ENCODE results near the gene DDIT3. TPM values are rescaled to one million over a fixed set of nuclear protein-coding genes. Genes with fewer than 3 reads are reported as not detected.

Gene DDIT3
- total and polyA plus RNA-seq, 2 of the 8 experiments (the other 6 are each of a cell fraction or from before 2014, with no cell fraction given) = 4.9 to 5.7 TPM

GRCh38 chr12:57568838-57569237 is 48.5 kb upstream of the DDIT3 start:
- no peak overlapping the region for H2BK5ac ChIP-seq (ENCODE audit: low read depth, low read length)
- peaks cover 14 to 71% (median 44%) of the 10 kb centered on the region in 4 experiments for H3K36me3 ChIP-seq (ENCODE audit: control insufficient read depth in 2 of 4, insufficient read depth in 4 of 4, low read length in 3 of 4)
- H3K4ac ChIP-seq (replicated peaks; ENCODE audit: insufficient read length, low read depth, low read length) = no peak overlapping the region
- no peak for DNase-seq (ENCODE audit: low read depth in 1 of 2, low spot score in 2 of 2)
- peaks cover 0 to 2% of the 10 kb centered on the region in 2 experiments for H4K20me1 ChIP-seq (replicated peaks in 1 of 2; ENCODE audit: control insufficient read depth in 1 of 2, insufficient read depth in 2 of 2, low read length in 2 of 2)
- ChIA-PET CTCF (ENCODE audit: partially characterized antibody) (interaction anchor here (1.3 to 6.1 kb wide), 2 partner anchors 15 to 64 kb away, joined by 3 to 62 read pairs; partner anchors contain the start of gene B4GALNT1), POLR2A (ENCODE audit: partially characterized antibody) (interaction anchor here (0.9 kb wide), 1 partner anchor 14 kb away, joined by 3 read pairs; no protein-coding TSS in a partner anchor)
- FAIRE-seq = no peak
- H3K18ac ChIP-seq (ENCODE audit: extremely low read depth, low read length) = no peak overlapping the region
- 78% methylated on average over 6 of the region's 6 CpGs; no CpG with 5 or more reads in 1 of the 2 experiments for WGBS, 2 experiments (ENCODE audit: extremely low coverage in 1 of 2, insufficient coverage in 1 of 2, insufficient read length in 1 of 2, insufficient replicate concordance in 2 of 2, low coverage in 1 of 2, low lambda C conversion rate in 2 of 2, missing lambda C conversion rate in 1 of 2)
- no peak overlapping the region for H2BK15ac ChIP-seq (ENCODE audit: low read length)
- H3K79me2 ChIP-seq (ENCODE audit: control insufficient read depth in 1 of 2, insufficient read depth in 2 of 2, low read length in 2 of 2) = no peaks in the 10 kb centered on the region
- no peak overlapping the region for H3K4me3 ChIP-seq (ENCODE audit: extremely low read depth in 1 of 4, insufficient read depth in 2 of 4, low read depth in 3 of 4, low read length in 4 of 4)
- H3K14ac ChIP-seq (ENCODE audit: insufficient read length) = no peak overlapping the region
- no peaks in the 10 kb centered on the region for H3K23me2 ChIP-seq (ENCODE audit: low read depth, low read length)
- no peak overlapping the region for H3K23ac ChIP-seq (ENCODE audit: insufficient read length)
- H2BK20ac ChIP-seq (ENCODE audit: low read length) = no peak overlapping the region
- H3K56ac ChIP-seq (replicated peaks; ENCODE audit: insufficient read length, low read depth, low read length) = no peak overlapping the region
- H2AK5ac ChIP-seq (ENCODE audit: low read depth, low read length) = no peak overlapping the region
- no peaks in the 10 kb centered on the region for H3K79me1 ChIP-seq (ENCODE audit: low read depth, low read length)
- H4K91ac ChIP-seq (replicated peaks; ENCODE audit: insufficient read length, low read length) = no peak overlapping the region
- H2BK12ac ChIP-seq (ENCODE audit: low read depth, low read length) = no peak overlapping the region
- no peak overlapping the region for H2BK120ac ChIP-seq (replicated peaks; ENCODE audit: low read depth, low read length)
- no peaks in the 10 kb centered on the region for H3K9me3 ChIP-seq (ENCODE audit: insufficient read depth in 2 of 2, low read depth in 1 of 2, low read length in 1 of 2)
- H3K9ac ChIP-seq (replicated peaks in 1 of 4; ENCODE audit: extremely low read depth in 1 of 4, low read depth in 3 of 4, low read length in 3 of 4) = no peak overlapping the region
- H4K8ac ChIP-seq (ENCODE audit: extremely low read depth, insufficient read depth, low read length) = no peak overlapping the region
- H3K4me1 ChIP-seq (replicated peaks in 1 of 4; ENCODE audit: control insufficient read depth in 3 of 4, insufficient read depth in 4 of 4, low read length in 3 of 4) = no peaks in the 10 kb centered on the region
- no peak overlapping the region for H4K5ac ChIP-seq (ENCODE audit: insufficient read length, low read depth, low read length)
- no peak overlapping the region for H3K27ac ChIP-seq (ENCODE audit: low read depth, low read length)
- H2AFZ ChIP-seq (ENCODE audit: low read length) = no peak overlapping the region
- H3K4me2 ChIP-seq (ENCODE audit: insufficient read depth in 1 of 2, low read depth in 2 of 2, low read length in 2 of 2) = no peak overlapping the region
- no peaks in the 10 kb centered on the region for H3K27me3 ChIP-seq (replicated peaks in 1 of 4; ENCODE audit: control insufficient read depth in 3 of 4, extremely low read depth in 1 of 4, insufficient read depth in 3 of 4, low read length in 3 of 4)
- TF ChIP-seq CEBPB (IDR thresholded peaks at IDR 0.05; ENCODE audit: low read depth, low read length) (no peak), FOSL1 (IDR thresholded peaks at IDR 0.05; ENCODE audit: insufficient read depth, low read depth, low read length) (no peak), TEAD4 (IDR thresholded peaks at IDR 0.05; ENCODE audit: low read depth, low read length) (no peak), RFX5 (IDR thresholded peaks at IDR 0.05; ENCODE audit: borderline replicate concordance, low read depth, low read length) (no peak), TAF7 (optimal IDR thresholded peaks at IDR 0.05; ENCODE audit: borderline replicate concordance, low read depth, low read length) (no peak), ATF2 (IDR thresholded peaks at IDR 0.05; ENCODE audit: low read length) (no peak), RBBP5 (IDR thresholded peaks at IDR 0.05; ENCODE audit: borderline replicate concordance, low read depth, low read length) (no peak), CREB1 (IDR thresholded peaks at IDR 0.05) (no peak), KDM1A (IDR thresholded peaks at IDR 0.05; ENCODE audit: borderline replicate concordance, low read length) (no peak), USF2 (IDR thresholded peaks at IDR 0.05; ENCODE audit: low read length) (no peak), POU5F1 (IDR thresholded peaks at IDR 0.05; ENCODE audit: low read depth, low read length) (no peak), EGR1 (IDR thresholded peaks at IDR 0.05; ENCODE audit: borderline replicate concordance, low read depth, low read length) (no peak)

Measured in H1 (cell line).